ENCODE data around the gene PTPRG.

GRCh38 chr3:61522626-61523025 lies 38.7 kb upstream of the PTPRG start:
- TF ChIP-seq PAF1 (CRISPR knock-in tag; IDR thresholded peaks at IDR 0.05) (no peak), POLR2A (IDR thresholded peaks at IDR 0.05; ENCODE audit: insufficient read depth in 1 of 2, low read depth in 2 of 2, low read length in 2 of 2) (no peak), SMAD1 (CRISPR knock-in tag; IDR thresholded peaks at IDR 0.05; ENCODE audit: borderline replicate concordance, low read depth) (no peak), ZNF138 (CRISPR knock-in tag; IDR thresholded peaks at IDR 0.05; ENCODE audit: low read depth) (no peak), NFIC (IDR thresholded peaks at IDR 0.05; ENCODE audit: low read length) (no peak), TARDBP (CRISPR knock-in tag; IDR thresholded peaks at IDR 0.05) (no peak), EZH2 (conservative IDR thresholded peaks at IDR 0.05; ENCODE audit: low read depth, low read length) (no peak), ZNF274 (CRISPR knock-in tag; IDR thresholded peaks at IDR 0.05) (no peak), NR0B2 (CRISPR knock-in tag; IDR thresholded peaks at IDR 0.05) (no peak)

All from HepG2 (cell line).